Common myeloid progenitor, CD34-positive (primary cell): ENCODE results near the gene KHDC4.

ENCODE experiments used
- CTCF ChIA-PET: fragments of 350-600 bp; sonication (Branson Sonifier 250); formaldehyde crosslinking; loops from one replicate; lab custom pipeline; 2021; ENCODE audit warnings: antibody characterized with exemption; lab: Charles Lee
- POLR2A ChIA-PET: fragments of 350-600 bp; sonication (Branson Sonifier 250); formaldehyde crosslinking; loops from one replicate; lab custom pipeline; 2021; ENCODE audit warnings: antibody characterized with exemption; lab: Charles Lee
- DNase-seq, 3 donors: peaks; one replicate each; pipeline versions ENCODE4 v3.0.0 to v3.0.0-alpha.2; 2013
- H3K27ac ChIP-seq, 2 experiments: 1 replicate in 1 of 2; 2 replicates in 1 of 2; pipeline ENCODE4 v1.7.0; 2013; ENCODE audit warnings: inconsistent platforms in 2 of 2, low read length in 2 of 2, mild to moderate bottlenecking in 2 of 2, low read depth in 1 of 2, moderate library complexity in 1 of 2; ENCODE audit not compliant: severe bottlenecking in 2 of 2, insufficient read depth in 1 of 2, poor library complexity in 1 of 2
- H3K27me3 ChIP-seq, 5 experiments: replicated peaks in 2 of 5; 1 replicate in 3 of 5; 2 replicates in 2 of 5; pipeline versions ENCODE4 v1.6.1 to v1.7.0; 2013; ENCODE audit warnings: low read length in 4 of 5, mild to moderate bottlenecking in 2 of 5, moderate library complexity in 2 of 5, inconsistent platforms in 1 of 5; ENCODE audit not compliant: insufficient read depth in 5 of 5, control insufficient read depth in 4 of 5
- H3K36me3 ChIP-seq, 4 experiments: 1 replicate in 2 of 4; 2 replicates in 2 of 4; pipeline versions ENCODE4 v1.6.1 to v1.7.0; 2013; ENCODE audit warnings: low read length in 3 of 4, control low read depth in 1 of 4, mild to moderate bottlenecking in 1 of 4; ENCODE audit not compliant: control insufficient read depth in 4 of 4, insufficient read depth in 4 of 4
- H3K4me1 ChIP-seq, 4 experiments: 1 replicate in 3 of 4; 2 replicates in 1 of 4; pipeline versions ENCODE4 v1.6.1 to v1.7.1; 2013; ENCODE audit warnings: low read length in 3 of 4, mild to moderate bottlenecking in 3 of 4, control low read depth in 1 of 4, inconsistent platforms in 1 of 4, moderate library complexity in 1 of 4; ENCODE audit not compliant: control insufficient read depth in 4 of 4, insufficient read depth in 4 of 4; ENCODE audit errors: control extremely low read depth in 1 of 4
- H3K4me3 ChIP-seq, 7 experiments: 1 replicate in 4 of 7; 2 replicates in 3 of 7; pipeline versions ENCODE4 v1.5.1 to v1.7.0; 2013; ENCODE audit warnings: mild to moderate bottlenecking in 7 of 7, low read length in 6 of 7, moderate library complexity in 6 of 7, inconsistent platforms in 2 of 7, low read depth in 2 of 7, control low read depth in 1 of 7; ENCODE audit not compliant: insufficient read depth in 4 of 7, control insufficient read depth in 1 of 7; ENCODE audit errors: extremely low read depth in 1 of 7
- H3K9me3 ChIP-seq, 5 experiments: 1 replicate in 4 of 5; 2 replicates in 1 of 5; pipeline versions ENCODE4 v1.6.1 to v1.7.1; 2013; ENCODE audit warnings: low read length in 4 of 5, mild to moderate bottlenecking in 2 of 5, inconsistent platforms in 1 of 5, low read depth in 1 of 5, moderate library complexity in 1 of 5; ENCODE audit not compliant: control insufficient read depth in 4 of 5, insufficient read depth in 2 of 5; ENCODE audit errors: control extremely low read depth in 1 of 5
- WGBS: methylation state at CpG from one replicate; pipeline ENCODE4 v1.1.5; 2013; ENCODE audit not compliant: insufficient coverage; 5-methylcytosine and 5-hydroxymethylcytosine counted together

KHDC4 gene

GRCh38 chr1:155867766-155868165 lies 66.4 kb downstream of the KHDC4 start:
- H3K4me1 ChIP-seq: no peaks in the 10 kb centered on the region
- CTCF ChIA-PET: no interaction called here
- H3K36me3 ChIP-seq: peaks cover 0 to 22% (median 9%) of the 10 kb centered on the region in 4 experiments
- H3K9me3 ChIP-seq: no peaks in the 10 kb centered on the region
- H3K4me3 ChIP-seq: no peak overlapping the region
- POLR2A ChIA-PET: no interaction called here
- H3K27ac ChIP-seq: no peak overlapping the region
- H3K27me3 ChIP-seq: no peaks in the 10 kb centered on the region
- 100% methylated on average over 3 of the region's 8 CpGs for WGBS
- no peak for DNase-seq

GRCh38 chr1:155864393-155864792 lies 69.8 kb downstream of the KHDC4 start:
- H3K4me3 ChIP-seq: no peak overlapping the region
- POLR2A ChIA-PET: interaction anchor here (0.6 kb wide), 1 partner anchor 46 kb away, joined by 5 read pairs; no protein-coding TSS in a partner anchor
- no peak for DNase-seq
- CTCF ChIA-PET: interaction anchor here (0.6 to 1.0 kb wide), 2 partner anchors 28 to 1319 kb away, joined by 3 read pairs; no protein-coding TSS in a partner anchor
- H3K36me3 ChIP-seq: peaks cover 0 to 8% (median 2%) of the 10 kb centered on the region in 4 experiments
- no peaks in the 10 kb centered on the region for H3K9me3 ChIP-seq
- no peaks in the 10 kb centered on the region for H3K27me3 ChIP-seq
- no peak overlapping the region for H3K27ac ChIP-seq
- peaks cover 8 to 15% (median 13%) of the 10 kb centered on the region in 4 experiments for H3K4me1 ChIP-seq
